Caco-2 (cell line): ENCODE data around the gene BRAT1. TPM values are rescaled to one million over a fixed set of nuclear protein-coding genes. Genes with fewer than 3 reads are reported as not detected.

ENCODE experiments used
- BruUV-seq: library from RNA; stranded (reverse); fragments of 400-500 nt; replicated peaks from 2 replicates; lab custom pipeline; 2021; lab: Mats Ljungman, UMichigan
- CTCF ChIA-PET: fragments of 300-600 bp; sonication (Branson Sonifier 250); formaldehyde crosslinking; loops from one replicate; lab custom pipeline; 2022; ENCODE audit warnings: antibody characterized with exemption; lab: Charles Lee
- POLR2A ChIA-PET: fragments of 300-600 bp; sonication (Branson Sonifier 250); formaldehyde crosslinking; loops from one replicate; lab custom pipeline; 2022; ENCODE audit warnings: antibody characterized with exemption; lab: Charles Lee
- DNase-seq, 2 experiments: peaks; one replicate each; pipeline versions ENCODE4 v3.0.0 to v3.0.0-alpha.2; 2020 to 2022
- H3K27me3 ChIP-seq: replicated peaks from 2 replicates; pipeline ENCODE4 v1.6.0; 2011; ENCODE audit warnings: low read length; ENCODE audit not compliant: control insufficient read depth, insufficient read depth
- H3K36me3 ChIP-seq: 2 replicates; pipeline ENCODE4 v1.5.1; 2011; ENCODE audit warnings: low read length; ENCODE audit not compliant: control insufficient read depth, insufficient read depth
- H3K4me1 ChIP-seq: fragments of 250-450 bp; sonication (Bioruptor Pico); 2 replicates; pipeline ENCODE4 v1.5.1; 2020; ENCODE audit warnings: mild to moderate bottlenecking
- H3K4me3 ChIP-seq: 2 replicates; pipeline ENCODE4 v1.5.1; 2011; ENCODE audit warnings: low read depth, mild to moderate bottlenecking, control low read depth, low read length
- H3K9me3 ChIP-seq: fragments of 250-450 bp; sonication (Bioruptor Pico); 2 replicates; pipeline ENCODE4 v1.5.1; 2020; ENCODE audit warnings: mild to moderate bottlenecking, moderate library complexity
- H3K27ac Mint-ChIP-seq: one replicate; pipeline ENCODE4 v1.8.0; 2022; ENCODE audit warnings: mixed read lengths; ENCODE audit not compliant: unreplicated experiment
- H3K27me3 Mint-ChIP-seq: one replicate; pipeline ENCODE4 v1.8.0; 2022; ENCODE audit warnings: mixed read lengths; ENCODE audit not compliant: insufficient read depth, unreplicated experiment
- H3K36me3 Mint-ChIP-seq: one replicate; pipeline ENCODE4 v1.8.0; 2022; ENCODE audit warnings: mild to moderate bottlenecking, mixed read lengths; ENCODE audit not compliant: insufficient read depth, unreplicated experiment
- H3K4me1 Mint-ChIP-seq: one replicate; pipeline ENCODE4 v1.8.0; 2022; ENCODE audit warnings: low read depth, mixed read lengths; ENCODE audit not compliant: unreplicated experiment
- H3K4me3 Mint-ChIP-seq: one replicate; pipeline ENCODE4 v1.8.0; 2022; ENCODE audit warnings: mild to moderate bottlenecking, moderate library complexity, mixed read lengths; ENCODE audit not compliant: unreplicated experiment
- H3K9me3 Mint-ChIP-seq: one replicate; pipeline ENCODE4 v1.8.0; 2022; ENCODE audit warnings: mixed read lengths; ENCODE audit not compliant: unreplicated experiment
- intact Hi-C: fragments of 100-400 bp; cut with micrococcal nuclease; formaldehyde crosslinking; loops from one replicate; pipeline ENCODE4 v1.10.0; 2022; ENCODE audit not compliant: unreplicated experiment
- total RNA-seq: library from RNA; stranded (reverse); gene quantifications from 2 replicates; pipeline ENCODE4 v1.2.3, GENCODE V29; 2022
- TF ChIP-seq, protein P1 (sequence below), 2 experiments: fragments of 200-600 bp in 1 of 2; IDR thresholded peaks; 1 replicate in 1 of 2; 2 replicates in 1 of 2; pipeline versions ENCODE4 v1.5.1 to v1.8.0; 2011 to 2022; ENCODE audit warnings: antibody characterized with exemption in 1 of 2, control low read depth in 1 of 2, inconsistent platforms in 1 of 2, low read depth in 1 of 2, low read length in 1 of 2, mild to moderate bottlenecking in 1 of 2, moderate library complexity in 1 of 2; ENCODE audit not compliant: insufficient read depth in 1 of 2, severe bottlenecking in 1 of 2, unreplicated experiment in 1 of 2

Gene BRAT1
- total RNA-seq, 1 experiment from 2014 or later, result 33.5 TPM

DNA sequence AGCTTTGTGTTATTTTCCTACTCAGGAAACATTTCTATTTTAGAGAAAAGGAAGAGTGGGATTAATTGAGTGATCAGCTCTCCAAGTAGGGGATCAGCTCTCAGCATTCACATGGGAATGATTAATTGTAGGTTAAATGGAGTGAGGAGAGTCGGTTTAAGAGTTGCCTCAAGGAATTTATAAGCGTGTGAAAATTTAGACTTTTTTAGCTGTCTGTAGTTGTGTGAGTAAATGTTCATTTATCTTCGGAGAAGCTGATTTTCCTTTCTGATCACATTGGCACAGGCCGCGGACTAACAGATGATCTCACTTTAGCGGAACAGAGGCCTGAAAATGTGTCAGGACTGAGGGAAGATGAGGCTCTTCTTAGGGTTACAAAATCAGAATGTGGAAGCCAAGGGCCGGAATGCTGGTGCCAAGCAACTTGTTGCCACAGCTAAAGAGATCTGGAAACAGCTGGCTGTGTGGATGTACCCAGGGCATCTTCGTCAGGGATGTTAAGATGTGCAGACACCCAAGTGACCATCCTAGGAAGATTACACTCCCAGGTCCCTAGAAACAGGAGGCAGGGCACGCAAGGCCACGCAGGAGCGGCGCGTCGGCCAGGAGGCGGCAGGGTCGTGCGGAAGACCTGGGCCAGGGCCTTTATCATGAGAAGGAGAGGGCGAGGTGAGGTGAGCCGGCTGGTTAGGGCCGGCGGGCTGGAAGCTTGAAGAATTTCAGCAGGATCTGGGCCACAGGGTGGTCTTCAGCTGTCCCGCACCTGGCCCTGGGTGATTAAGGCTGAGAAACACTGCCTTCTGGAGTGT, 41.3 kb upstream of the BRAT1 start:
- Mint-ChIP-seq H3K4me1 (no peaks in the 10 kb centered on the region), H3K27me3 (no peaks in the 10 kb centered on the region), H3K9me3 (no peaks in the 10 kb centered on the region), H3K4me3 (no peak overlapping the region), H3K36me3 (peaks cover 17% of the 10 kb centered on the region), H3K27ac (no peak overlapping the region)
- ChIA-PET CTCF (interaction anchor here (0.6 kb wide), 1 partner anchor 155 kb away, joined by 4 read pairs; no protein-coding TSS in a partner anchor), POLR2A (interaction anchor here (0.6 kb wide), 1 partner anchor 66 kb away, joined by 3 read pairs; no protein-coding TSS in a partner anchor)
- Histone ChIP-seq H3K4me1 (no peaks in the 10 kb centered on the region), H3K4me3 (no peak overlapping the region), H3K9me3 (no peaks in the 10 kb centered on the region), H3K27me3 (no peaks in the 10 kb centered on the region), H3K36me3 (no peaks in the 10 kb centered on the region; the same call in 1 of the 2 replicates)
- TF ChIP-seq, protein P1, sequence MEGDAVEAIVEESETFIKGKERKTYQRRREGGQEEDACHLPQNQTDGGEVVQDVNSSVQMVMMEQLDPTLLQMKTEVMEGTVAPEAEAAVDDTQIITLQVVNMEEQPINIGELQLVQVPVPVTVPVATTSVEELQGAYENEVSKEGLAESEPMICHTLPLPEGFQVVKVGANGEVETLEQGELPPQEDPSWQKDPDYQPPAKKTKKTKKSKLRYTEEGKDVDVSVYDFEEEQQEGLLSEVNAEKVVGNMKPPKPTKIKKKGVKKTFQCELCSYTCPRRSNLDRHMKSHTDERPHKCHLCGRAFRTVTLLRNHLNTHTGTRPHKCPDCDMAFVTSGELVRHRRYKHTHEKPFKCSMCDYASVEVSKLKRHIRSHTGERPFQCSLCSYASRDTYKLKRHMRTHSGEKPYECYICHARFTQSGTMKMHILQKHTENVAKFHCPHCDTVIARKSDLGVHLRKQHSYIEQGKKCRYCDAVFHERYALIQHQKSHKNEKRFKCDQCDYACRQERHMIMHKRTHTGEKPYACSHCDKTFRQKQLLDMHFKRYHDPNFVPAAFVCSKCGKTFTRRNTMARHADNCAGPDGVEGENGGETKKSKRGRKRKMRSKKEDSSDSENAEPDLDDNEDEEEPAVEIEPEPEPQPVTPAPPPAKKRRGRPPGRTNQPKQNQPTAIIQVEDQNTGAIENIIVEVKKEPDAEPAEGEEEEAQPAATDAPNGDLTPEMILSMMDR (IDR thresholded peaks at IDR 0.05; ENCODE audit: insufficient read depth in 1 of 2, low read depth in 1 of 2, low read length in 1 of 2, severe bottlenecking in 1 of 2, unreplicated experiment in 1 of 2), result no peak
- no peak for DNase-seq
- intact Hi-C loops, result no loop called here
- no TSS peak for BruUV-seq

DNA sequence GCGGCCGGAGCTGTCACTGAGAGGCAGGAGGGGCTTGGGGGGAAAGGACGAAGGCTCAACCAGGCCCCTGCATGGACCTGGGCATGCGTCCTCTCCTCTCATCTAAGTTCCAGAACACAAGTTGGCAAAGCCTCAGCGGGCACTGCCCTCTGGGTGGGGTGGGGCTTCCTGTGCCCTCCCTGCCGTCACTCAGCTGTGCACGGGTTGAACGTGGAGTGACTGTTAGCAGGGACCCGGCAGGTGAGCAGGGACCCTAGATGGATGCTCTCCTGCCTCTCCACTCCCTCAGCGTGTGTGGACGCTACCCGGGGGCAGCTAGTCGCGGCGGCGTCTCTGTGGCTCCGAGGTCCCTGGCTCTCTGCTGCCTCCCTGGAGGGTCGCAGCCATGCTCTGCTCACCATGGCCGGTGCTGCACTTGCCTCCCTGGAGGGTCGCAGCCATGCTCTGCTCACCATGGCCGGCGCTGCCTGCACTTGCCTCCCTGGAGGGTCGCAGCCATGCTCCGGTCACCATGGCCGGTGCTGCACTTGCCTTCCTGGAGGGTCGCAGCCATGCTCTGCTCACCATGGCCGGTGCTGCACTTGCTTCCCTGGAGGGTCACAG, 40.0 kb upstream of the BRAT1 start:
- H3K27ac Mint-ChIP-seq, result no peak overlapping the region
- no peak overlapping the region for H3K4me3 ChIP-seq
- BruUV-seq, result no TSS peak
- DNase-seq, result no peak
- H3K27me3 ChIP-seq, result no peaks in the 10 kb centered on the region
- no peaks in the 10 kb centered on the region for H3K4me1 ChIP-seq
- no peaks in the 10 kb centered on the region for H3K9me3 ChIP-seq
- POLR2A ChIA-PET, result interaction anchor here (0.5 kb wide), 1 partner anchor 27 kb away, joined by 16 read pairs; no protein-coding TSS in a partner anchor
- no peaks in the 10 kb centered on the region for H3K4me1 Mint-ChIP-seq
- intact Hi-C loops, result no loop called here
- TF ChIP-seq, protein P1 (IDR thresholded peaks at IDR 0.05; ENCODE audit: insufficient read depth in 1 of 2, low read depth in 1 of 2, low read length in 1 of 2, severe bottlenecking in 1 of 2, unreplicated experiment in 1 of 2), result no peak
- no peaks in the 10 kb centered on the region; the same call in 1 of the 2 replicates for H3K36me3 ChIP-seq
- CTCF ChIA-PET, result no interaction called here
- no peaks in the 10 kb centered on the region for H3K9me3 Mint-ChIP-seq
- H3K4me3 Mint-ChIP-seq, result no peak overlapping the region
- peaks cover 12% of the 10 kb centered on the region for H3K36me3 Mint-ChIP-seq
- H3K27me3 Mint-ChIP-seq, result no peaks in the 10 kb centered on the region

DNA sequence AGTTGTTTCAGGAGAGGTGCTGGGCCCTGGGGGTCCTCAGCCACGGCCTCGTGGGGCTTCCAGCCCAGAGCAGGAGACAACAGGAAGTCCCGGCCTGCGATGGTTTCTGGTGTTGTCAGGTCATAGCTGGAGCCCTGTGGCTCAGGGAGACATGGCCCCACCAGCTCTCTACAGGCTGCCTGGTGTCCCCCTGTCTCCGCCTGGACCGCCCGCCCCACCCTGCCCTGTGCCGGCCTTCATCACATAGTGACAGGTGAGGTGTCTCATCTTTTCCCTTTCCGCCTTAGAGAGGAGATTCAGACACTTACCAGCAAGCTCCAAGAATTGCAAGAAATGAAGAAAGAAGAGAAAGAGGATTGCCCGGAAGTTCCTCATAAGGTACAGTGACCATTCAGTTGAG, 39.3 kb upstream of the BRAT1 start:
- DNase-seq, result no peak
- H3K4me1 Mint-ChIP-seq, result no peaks in the 10 kb centered on the region
- TF ChIP-seq, protein P1 (IDR thresholded peaks at IDR 0.05; ENCODE audit: insufficient read depth in 1 of 2, low read depth in 1 of 2, low read length in 1 of 2, severe bottlenecking in 1 of 2, unreplicated experiment in 1 of 2), result no peak
- H3K4me1 ChIP-seq, result no peaks in the 10 kb centered on the region
- H3K4me3 ChIP-seq, result no peak overlapping the region
- no peaks in the 10 kb centered on the region for H3K9me3 Mint-ChIP-seq
- peaks cover 12% of the 10 kb centered on the region for H3K36me3 Mint-ChIP-seq
- ChIA-PET CTCF (no interaction called here), POLR2A (no interaction called here)
- no peaks in the 10 kb centered on the region for H3K27me3 Mint-ChIP-seq
- no peak overlapping the region for H3K4me3 Mint-ChIP-seq
- no peak overlapping the region for H3K27ac Mint-ChIP-seq
- H3K27me3 ChIP-seq, result no peaks in the 10 kb centered on the region
- intact Hi-C loops, result no loop called here
- no TSS peak for BruUV-seq
- H3K9me3 ChIP-seq, result no peaks in the 10 kb centered on the region
- no peaks in the 10 kb centered on the region; the same call in 1 of the 2 replicates for H3K36me3 ChIP-seq
